Nephron progenitor cell (in vitro differentiated cells): ENCODE results near the gene ELK3.

Source experiments
- DNase-seq: peaks from one replicate; pipeline ENCODE4 v3.0.0; 2021
- H3K27ac Mint-ChIP-seq: 2 replicates; pipeline ENCODE4 v1.8.0; 2021; ENCODE audit warnings: mild to moderate bottlenecking, moderate library complexity, mixed read lengths
- H3K27me3 Mint-ChIP-seq: 2 replicates; pipeline ENCODE4 v1.8.0; 2021; ENCODE audit warnings: mild to moderate bottlenecking, low read depth, mixed read lengths; ENCODE audit not compliant: poor library complexity
- H3K36me3 Mint-ChIP-seq: 2 replicates; pipeline ENCODE4 v1.8.0; 2021; ENCODE audit warnings: low read depth, mixed read lengths
- H3K4me1 Mint-ChIP-seq: 2 replicates; pipeline ENCODE4 v1.8.0; 2021; ENCODE audit warnings: mixed read lengths
- H3K4me3 Mint-ChIP-seq: 2 replicates; pipeline ENCODE4 v1.8.0; 2021; ENCODE audit warnings: mild to moderate bottlenecking, moderate library complexity, mixed read lengths
- H3K9me3 Mint-ChIP-seq: 2 replicates; pipeline ENCODE4 v1.8.0; 2021; ENCODE audit warnings: mild to moderate bottlenecking, moderate library complexity, mixed read lengths
- CTCF ChIP-seq: fragments of 200-600 bp; sonication (generic); IDR thresholded peaks from 2 replicates; pipeline ENCODE4 v1.5.0; 2021; ENCODE audit warnings: antibody characterized with exemption

Gene ELK3

DNA sequence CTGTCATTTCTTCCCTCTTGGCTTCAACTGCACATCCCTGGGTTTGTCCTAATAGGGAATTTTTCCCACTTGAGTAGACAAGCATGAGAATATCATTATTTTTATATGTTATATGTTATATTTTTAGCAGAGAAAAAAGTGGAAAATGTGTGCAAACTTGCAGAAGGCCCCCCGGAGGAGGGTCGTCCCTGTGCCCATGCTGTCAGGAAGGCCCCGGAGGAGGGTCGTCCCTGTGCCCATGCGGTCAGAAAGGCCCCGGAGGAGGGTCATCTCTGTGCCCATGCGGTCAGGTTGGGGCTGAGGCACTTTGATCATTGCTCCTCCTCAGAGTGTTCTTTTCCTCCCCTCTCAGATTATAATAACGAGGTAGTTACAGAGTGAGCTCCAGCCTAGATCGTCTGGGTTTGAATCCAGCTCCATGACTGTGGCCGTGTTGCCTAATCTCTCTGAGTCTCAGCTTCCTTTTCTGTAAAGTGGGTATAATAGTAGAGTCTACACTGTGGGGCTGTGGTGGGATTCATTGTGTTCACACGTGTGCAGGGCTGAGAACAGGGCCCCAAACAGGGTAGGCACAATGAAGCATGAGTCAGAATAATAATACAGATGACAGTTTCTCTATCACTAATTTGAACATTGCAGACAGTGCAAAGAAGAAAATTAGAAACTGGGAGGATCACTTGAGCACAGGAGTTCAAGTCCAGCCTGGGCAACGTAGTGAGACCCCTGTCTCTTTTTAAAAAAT is 33.4 kb downstream of the ELK3 start:
- H3K36me3 Mint-ChIP-seq: peaks cover 46% of the 10 kb centered on the region
- no peak overlapping the region for H3K4me3 Mint-ChIP-seq
- no peak for DNase-seq

DNA sequence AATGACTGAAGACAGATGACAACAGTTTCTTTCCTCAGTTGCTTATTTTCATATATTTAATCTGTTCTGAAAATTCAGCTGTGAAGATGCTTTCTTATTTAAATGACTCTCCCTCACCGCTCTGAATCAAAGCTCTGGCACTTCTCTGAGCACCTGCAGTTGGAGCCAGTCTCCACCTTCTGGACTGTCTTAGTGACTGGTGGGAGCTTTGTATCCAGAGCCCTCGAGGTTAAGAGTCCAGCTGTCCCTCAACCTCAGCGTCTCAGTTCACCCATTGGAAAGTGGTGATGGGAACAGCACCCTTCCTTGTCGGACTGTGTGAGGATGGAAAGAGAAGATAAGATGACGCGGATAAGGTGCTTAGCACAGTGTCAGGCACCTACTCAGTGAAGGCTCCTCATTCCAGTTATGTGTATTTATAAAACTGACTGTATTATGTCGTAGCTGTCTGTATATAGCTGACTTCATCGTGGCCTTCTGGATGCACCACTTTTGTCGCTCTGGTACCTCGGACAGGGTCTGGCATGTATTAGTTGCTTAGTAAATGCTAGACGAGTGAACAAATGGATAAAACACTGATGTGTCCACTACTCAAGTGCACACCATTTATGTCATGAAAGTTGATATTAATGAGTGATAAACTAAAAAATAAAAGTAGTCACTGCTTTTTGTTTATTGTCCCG is 34.5 kb downstream of the ELK3 start:
- Mint-ChIP-seq H3K36me3 (peaks cover 34% of the 10 kb centered on the region), H3K4me3 (no peak overlapping the region), H3K27me3 (no peaks in the 10 kb centered on the region), H3K4me1 (no peaks in the 10 kb centered on the region), H3K9me3 (no peaks in the 10 kb centered on the region), H3K27ac (no peak overlapping the region)
- no peak for DNase-seq
- no peak for TF ChIP-seq CTCF

More for the DNA sequence above, 33.4 kb downstream of the ELK3 start:
- no peaks in the 10 kb centered on the region for H3K27me3 Mint-ChIP-seq
- no peaks in the 10 kb centered on the region for H3K4me1 Mint-ChIP-seq
- no peaks in the 10 kb centered on the region for H3K9me3 Mint-ChIP-seq
- TF ChIP-seq CTCF: no peak
- peak overlapping the region; percentile 68 for H3K27ac Mint-ChIP-seq

DNA sequence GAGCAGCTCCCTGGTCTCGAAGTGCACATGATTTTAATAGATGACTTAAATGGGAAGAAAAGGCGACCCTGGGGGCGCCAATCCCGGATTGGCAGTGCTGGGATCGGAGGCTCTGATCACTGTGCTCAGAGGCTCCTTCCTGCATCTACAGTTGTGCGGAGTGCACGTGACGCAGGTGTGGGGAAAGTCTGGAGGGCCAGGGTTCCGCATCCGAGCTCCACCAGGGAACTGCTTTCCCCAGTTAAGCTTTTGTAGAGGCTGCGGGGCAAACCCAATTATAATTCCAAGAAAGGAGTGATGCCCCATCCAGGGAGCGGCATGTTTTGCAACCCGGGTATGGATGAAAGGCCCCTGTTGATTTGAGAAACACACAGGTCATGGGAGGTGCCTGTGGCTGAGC is 36.5 kb downstream of the ELK3 start:
- Mint-ChIP-seq H3K9me3 (no peaks in the 10 kb centered on the region), H3K27me3 (no peaks in the 10 kb centered on the region), H3K4me3 (no peak overlapping the region), H3K4me1 (no peaks in the 10 kb centered on the region), H3K36me3 (peaks cover 34% of the 10 kb centered on the region), H3K27ac (no peak overlapping the region)
- no peak for TF ChIP-seq CTCF
- DNase-seq: no peak

- no peaks in the 10 kb centered on the region for H3K9me3 Mint-ChIP-seq
- H3K4me1 Mint-ChIP-seq: no peaks in the 10 kb centered on the region
- H3K4me3 Mint-ChIP-seq: no peak overlapping the region
- H3K27me3 Mint-ChIP-seq: no peaks in the 10 kb centered on the region
- peaks cover 34% of the 10 kb centered on the region for H3K36me3 Mint-ChIP-seq
- H3K27ac Mint-ChIP-seq: peak overlapping the region; percentile 32
- no peak for TF ChIP-seq CTCF
- no peak for DNase-seq
Observed at GRCh38 chr12:96233168-96233567, 39.0 kb downstream of the ELK3 start.

DNA sequence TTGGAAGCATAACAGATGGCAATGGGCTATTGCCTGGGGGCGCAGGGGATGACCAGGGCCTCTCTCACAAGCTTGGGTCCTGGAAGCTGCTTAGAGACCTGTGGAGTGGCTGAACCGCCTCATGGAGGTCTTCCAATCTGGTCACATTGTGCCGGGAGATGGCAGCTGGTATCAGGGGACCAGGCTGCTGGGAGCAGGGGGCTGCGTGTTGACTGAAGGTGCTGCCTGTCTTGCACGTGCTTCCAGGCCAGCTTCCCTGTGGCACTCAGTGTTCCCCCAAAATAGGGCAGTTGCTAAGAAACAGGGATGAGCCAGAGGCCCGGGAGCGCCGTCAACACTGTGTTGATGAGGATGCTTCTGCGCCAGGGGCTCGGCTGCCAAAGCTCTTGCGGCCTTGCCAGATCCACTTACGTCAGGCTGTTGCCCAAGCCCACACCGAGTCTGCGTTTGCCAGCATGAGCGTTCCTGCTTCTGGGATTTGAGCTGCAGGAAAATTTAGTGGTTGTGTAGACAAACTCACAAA is 39.8 kb downstream of the ELK3 start:
- H3K4me1 Mint-ChIP-seq: no peaks in the 10 kb centered on the region
- peaks cover 30% of the 10 kb centered on the region for H3K36me3 Mint-ChIP-seq
- H3K4me3 Mint-ChIP-seq: no peak overlapping the region
- no peak for TF ChIP-seq CTCF
- H3K27me3 Mint-ChIP-seq: no peaks in the 10 kb centered on the region
- H3K27ac Mint-ChIP-seq: no peak overlapping the region
- no peaks in the 10 kb centered on the region for H3K9me3 Mint-ChIP-seq
- no peak for DNase-seq
